Endodermal cell (in vitro differentiated cells): ENCODE results near the gene CACNA1I. TPM values are rescaled to one million over a fixed set of nuclear protein-coding genes. Genes with fewer than 3 reads are reported as not detected.

Source experiments
- DNase-seq: peaks from one replicate; pipeline ENCODE4 v3.0.0-alpha.2; 2017
- H3K27ac ChIP-seq: 2 replicates; pipeline ENCODE4 v1.5.1; 2013; ENCODE audit warnings: mild to moderate bottlenecking, low read depth, low read length, moderate library complexity
- H3K27me3 ChIP-seq: 2 replicates; pipeline ENCODE4 v1.6.1; 2013; ENCODE audit warnings: mild to moderate bottlenecking, low read length, moderate library complexity; ENCODE audit not compliant: insufficient read depth, control insufficient read depth, poor library complexity, severe bottlenecking
- H3K36me3 ChIP-seq: 2 replicates; pipeline ENCODE4 v1.7.0; 2013; ENCODE audit warnings: mild to moderate bottlenecking, low read length, moderate library complexity; ENCODE audit not compliant: control insufficient read depth, insufficient read depth
- H3K4me1 ChIP-seq: one replicate; pipeline ENCODE4 v1.7.0; 2013; ENCODE audit warnings: low read length; ENCODE audit not compliant: control insufficient read depth, insufficient read depth
- H3K4me3 ChIP-seq: 2 replicates; pipeline ENCODE4 v1.5.1; 2013; ENCODE audit warnings: mild to moderate bottlenecking, low read length, moderate library complexity
- H3K9ac ChIP-seq: 2 replicates; pipeline ENCODE4 v1.6.1; 2013; ENCODE audit warnings: mild to moderate bottlenecking, low read length, moderate library complexity; ENCODE audit not compliant: poor library complexity, severe bottlenecking; ENCODE audit errors: extremely low read depth
- H3K9me3 ChIP-seq: 2 replicates; pipeline ENCODE4 v1.6.1; 2013; ENCODE audit warnings: mild to moderate bottlenecking, low read length, moderate library complexity; ENCODE audit not compliant: control insufficient read depth
- H3K27ac Mint-ChIP-seq: 2 replicates; pipeline ENCODE4 v1.8.0; 2020; ENCODE audit warnings: mixed read lengths
- H3K27me3 Mint-ChIP-seq: 2 replicates; pipeline ENCODE4 v1.8.0; 2021; ENCODE audit warnings: mild to moderate bottlenecking, mixed read lengths; ENCODE audit not compliant: insufficient read depth
- H3K36me3 Mint-ChIP-seq: 2 replicates; pipeline ENCODE4 v1.8.0; 2020; ENCODE audit warnings: low read depth, mixed read lengths
- H3K4me1 Mint-ChIP-seq: 2 replicates; pipeline ENCODE4 v1.8.0; 2020; ENCODE audit warnings: mixed read lengths
- H3K4me3 Mint-ChIP-seq: 2 replicates; pipeline ENCODE4 v1.8.0; 2020; ENCODE audit warnings: mild to moderate bottlenecking, moderate library complexity, mixed read lengths
- H3K9me3 Mint-ChIP-seq: 2 replicates; pipeline ENCODE4 v1.8.0; 2020; ENCODE audit warnings: mild to moderate bottlenecking, mixed read lengths
- CTCF ChIP-seq: fragments of 200-600 bp; sonication (generic); conservative IDR thresholded peaks from 2 replicates; pipeline ENCODE4 v1.5.0; 2021; ENCODE audit warnings: antibody characterized with exemption, mild to moderate bottlenecking
- WGBS, 2 experiments: methylation state at CpG; one replicate each; pipeline versions ENCODE4 v1.1.5 to v1.1.7; 2013; ENCODE audit warnings: missing lambda C conversion rate in 2 of 2, mixed read lengths in 1 of 2; ENCODE audit not compliant: insufficient coverage in 1 of 2, insufficient read length in 1 of 2; 5-methylcytosine and 5-hydroxymethylcytosine counted together
- total RNA-seq, 2 donors: library from RNA; stranded (reverse); fragmentation: NEBNext Ultra II Directional in 1 of 2; extraction: Animal tissue kit (Norgen Biotek cat#: 25700) in 1 of 2; gene quantifications; 2 replicates in 1 of 2; 3 replicates in 1 of 2; pipeline ENCODE4 v1.2.1, GENCODE V29; 2021

The CACNA1I gene
- total RNA-seq, 2 donors from 2014 or later, result 1.2 to 2.2 TPM

GRCh38 chr22:39684702-39685281 is 114.2 kb downstream of the CACNA1I start:
- Mint-ChIP-seq H3K4me1 (no peaks in the 10 kb centered on the region), H3K36me3 (no peaks in the 10 kb centered on the region), H3K27ac (no peak overlapping the region), H3K4me3 (no peak overlapping the region), H3K9me3 (no peaks in the 10 kb centered on the region), H3K27me3 (no peaks in the 10 kb centered on the region)
- H3K4me3 ChIP-seq, result no peak overlapping the region
- no peaks in the 10 kb centered on the region for H3K36me3 ChIP-seq
- no peaks in the 10 kb centered on the region for H3K27me3 ChIP-seq
- no peak for TF ChIP-seq CTCF
- no peak for DNase-seq
- no peaks in the 10 kb centered on the region for H3K9me3 ChIP-seq
- WGBS, 2 experiments, result 86 to 89% methylated on average over 5 to 12 of the region's 12 CpGs
- H3K9ac ChIP-seq, result no peak overlapping the region
- H3K4me1 ChIP-seq, result no peaks in the 10 kb centered on the region
- no peak overlapping the region for H3K27ac ChIP-seq

- DNase-seq, result no peak
- Histone ChIP-seq H3K4me1 (no peaks in the 10 kb centered on the region), H3K36me3 (no peaks in the 10 kb centered on the region), H3K27ac (no peak overlapping the region), H3K9me3 (no peaks in the 10 kb centered on the region), H3K9ac (no peak overlapping the region), H3K4me3 (no peak overlapping the region), H3K27me3 (no peaks in the 10 kb centered on the region)
- Mint-ChIP-seq H3K27me3 (no peaks in the 10 kb centered on the region), H3K9me3 (no peaks in the 10 kb centered on the region), H3K36me3 (no peaks in the 10 kb centered on the region), H3K27ac (no peak overlapping the region), H3K4me1 (no peaks in the 10 kb centered on the region), H3K4me3 (no peak overlapping the region)
- no peak for TF ChIP-seq CTCF
- WGBS, 2 experiments, result 89 to 93% methylated on average over 29 to 75 of the region's 77 CpGs
Measured at GRCh38 chr22:39685336-39686177, 115.0 kb downstream of the CACNA1I start.

GRCh38 chr22:39686178-39686620 is 115.6 kb downstream of the CACNA1I start:
- WGBS, 2 experiments, result 96% methylated on average over 17 to 38 of the region's 39 CpGs
- Histone ChIP-seq H3K27ac (no peak overlapping the region), H3K4me3 (no peak overlapping the region)

More at GRCh38 chr22:39686178-39686620, 115.6 kb downstream of the CACNA1I start:
- Mint-ChIP-seq H3K27ac (no peak overlapping the region), H3K9me3 (no peaks in the 10 kb centered on the region), H3K27me3 (no peaks in the 10 kb centered on the region), H3K4me1 (no peaks in the 10 kb centered on the region), H3K4me3 (no peak overlapping the region), H3K36me3 (no peaks in the 10 kb centered on the region)
- H3K9ac ChIP-seq, result no peak overlapping the region
- no peaks in the 10 kb centered on the region for H3K27me3 ChIP-seq
- H3K36me3 ChIP-seq, result no peaks in the 10 kb centered on the region
- DNase-seq, result no peak
- H3K4me1 ChIP-seq, result no peaks in the 10 kb centered on the region
- H3K9me3 ChIP-seq, result no peaks in the 10 kb centered on the region
- no peak for TF ChIP-seq CTCF
